Stimulated activated CD4-positive, alpha-beta T cell treated with anti-CD3 and anti-CD28 coated beads, Interleukin-15, amount 100 ng/mL, for 24 hours (primary cell): ENCODE results near the gene PSMB4.
"Not testable (repeated sequence)": the region's sequence is repeated elsewhere in the genome, so short reads cannot be mapped to it uniquely, and the experiment has no call there.

ENCODE experiments used
- DNase-seq: peaks from one replicate; pipeline ENCODE4 v3.0.0-alpha.2; 2020

Gene PSMB4

DNA sequence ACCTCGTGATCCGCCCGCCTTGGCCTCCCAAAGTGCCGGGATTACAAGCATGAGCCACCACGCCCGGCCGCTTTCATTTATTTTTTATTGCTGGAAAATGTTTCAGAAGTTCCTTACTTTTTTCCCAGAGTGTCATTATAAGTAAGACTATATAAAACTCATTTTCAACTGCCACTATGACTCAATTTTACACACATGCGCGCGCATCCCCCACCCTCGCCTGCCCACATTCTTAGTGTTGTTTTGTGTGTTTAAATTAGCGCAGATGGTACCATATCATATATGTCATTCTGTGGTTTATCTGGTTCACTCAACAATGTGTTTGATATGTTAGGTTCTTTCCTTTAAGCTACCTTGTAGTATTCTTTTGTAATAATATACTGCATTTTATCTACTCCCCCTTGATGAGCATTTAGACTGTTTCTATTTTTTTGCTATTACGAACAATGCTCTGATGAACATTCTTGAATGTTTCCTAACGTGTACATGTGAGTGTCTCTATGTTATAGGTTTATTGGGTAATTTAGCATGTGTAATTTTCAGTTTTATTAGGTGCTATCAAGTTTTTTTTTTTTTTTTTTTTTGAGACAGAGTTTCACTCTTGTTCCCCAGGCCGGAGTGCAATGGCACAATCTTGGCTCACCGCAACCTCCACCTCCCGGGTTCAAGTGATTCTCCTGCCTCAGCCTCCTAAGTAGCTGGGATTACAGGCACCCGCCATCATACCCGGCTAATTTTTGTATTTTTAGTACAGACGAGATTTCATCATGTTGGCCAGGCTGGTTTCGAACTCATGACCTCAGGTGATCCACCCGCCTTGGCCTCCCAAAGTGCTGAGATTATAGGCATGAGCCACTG, 8.9 kb upstream of the PSMB4 start:
- not testable (repeated sequence) for DNase-seq

DNA sequence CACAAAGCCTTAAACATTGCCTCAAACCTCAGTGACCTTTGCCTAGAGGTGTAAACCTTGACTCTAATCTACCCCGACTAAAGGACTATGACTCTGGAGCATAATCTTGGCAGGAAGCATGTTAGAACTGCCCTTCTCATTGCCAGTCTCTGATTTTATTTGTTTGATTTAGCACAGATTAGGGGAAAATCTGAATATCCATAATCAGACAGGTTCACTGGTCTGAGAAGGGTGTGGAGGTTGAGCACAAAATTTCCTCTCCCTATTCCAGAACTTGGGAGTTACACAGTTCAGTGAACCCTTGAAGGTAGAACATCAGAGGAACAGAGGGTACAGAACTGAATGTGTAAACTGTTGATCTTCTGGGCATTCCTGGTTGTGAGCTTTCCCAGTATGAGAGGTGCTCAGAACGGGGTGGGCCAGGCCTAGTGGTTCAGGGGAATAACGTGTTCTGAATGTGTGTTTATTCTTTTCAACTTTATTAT, 8.3 kb upstream of the PSMB4 start:
- no peak for DNase-seq

DNA sequence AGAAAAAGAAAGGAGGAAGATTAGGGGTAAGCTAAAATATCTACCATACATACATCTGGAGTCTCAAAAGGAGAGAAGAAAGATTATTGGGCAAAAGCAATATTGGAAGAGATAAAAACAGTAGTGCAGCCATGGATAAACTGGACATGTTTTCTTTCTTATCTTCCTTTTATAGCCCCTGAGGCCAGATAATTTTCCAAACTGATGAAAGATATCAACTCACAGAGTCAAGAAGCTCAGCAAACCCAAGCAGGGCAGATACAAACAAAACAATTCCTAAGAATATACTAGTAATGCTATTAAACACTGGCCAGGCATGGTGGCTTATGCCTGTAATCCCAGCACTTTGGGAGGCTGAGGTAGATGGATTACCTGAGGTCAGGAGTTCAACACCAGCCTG, 5.8 kb upstream of the PSMB4 start:
- no peak for DNase-seq

DNA sequence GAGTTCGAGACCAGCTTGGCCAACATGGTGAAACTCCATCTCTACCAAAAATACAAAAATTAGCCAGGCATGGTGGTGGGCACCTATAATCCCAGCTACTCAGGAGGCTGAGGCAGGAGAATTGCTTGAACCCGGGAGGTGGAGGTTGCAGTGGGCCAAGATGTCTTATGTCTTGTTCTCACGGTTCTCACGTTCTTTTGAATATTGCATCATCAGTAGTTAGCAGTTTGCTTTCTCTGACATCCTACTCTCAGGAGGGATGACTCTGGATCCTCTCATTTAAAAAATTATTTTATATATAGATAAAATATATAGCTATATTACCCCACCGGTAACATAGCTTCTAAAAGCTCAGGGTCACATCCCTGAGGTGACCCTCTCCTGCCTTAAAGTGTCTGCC, 3.1 kb upstream of the PSMB4 start:
- DNase-seq, result not testable (repeated sequence)

DNA sequence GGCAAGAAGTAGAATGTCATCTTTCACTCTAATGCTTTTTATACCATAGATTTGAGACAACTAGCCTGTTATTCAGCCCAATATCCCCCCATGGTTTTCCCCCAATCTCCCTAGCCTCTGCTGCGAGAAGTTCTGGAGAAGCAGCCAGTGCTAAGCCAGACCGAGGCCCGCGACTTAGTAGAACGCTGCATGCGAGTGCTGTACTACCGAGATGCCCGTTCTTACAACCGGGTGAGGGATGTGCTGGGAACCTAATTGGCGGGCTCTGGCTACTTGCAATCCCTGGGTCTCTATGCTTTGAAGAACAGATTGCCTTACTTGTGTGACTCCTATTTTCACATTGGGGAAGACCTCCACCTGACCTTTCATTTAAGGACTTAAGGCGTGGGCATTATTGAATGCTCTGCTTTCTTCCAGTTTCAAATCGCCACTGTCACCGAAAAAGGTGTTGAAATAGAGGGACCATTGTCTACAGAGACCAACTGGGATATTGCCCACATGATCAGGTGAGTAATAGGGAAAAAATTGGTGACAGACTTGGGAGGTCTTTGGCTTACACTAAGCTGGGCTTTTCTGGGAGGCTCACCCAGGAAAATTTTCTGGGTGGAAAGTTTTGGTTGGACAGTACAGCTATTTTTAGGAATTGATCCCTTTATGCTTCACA, 1.9 kb downstream of the PSMB4 start:
- no peak for DNase-seq

DNA sequence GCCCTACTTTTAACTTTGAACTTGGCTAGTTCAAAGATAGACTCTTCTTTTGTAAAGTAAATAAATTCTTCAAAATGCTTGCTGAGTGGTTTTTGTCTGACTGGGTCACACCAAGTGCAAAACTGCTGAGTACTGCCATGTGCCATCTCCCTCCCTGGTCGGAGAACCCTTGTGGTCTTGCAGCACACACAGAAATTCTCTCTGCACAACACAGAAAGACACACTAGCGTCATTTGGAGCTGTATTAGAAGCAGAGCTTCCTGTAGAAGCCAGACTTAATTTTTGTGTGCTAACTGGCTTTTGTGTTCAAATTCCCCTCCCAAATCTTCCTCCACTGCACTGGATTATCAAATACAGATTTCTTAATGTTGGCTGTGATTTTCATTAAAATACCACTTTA, 2.5 kb downstream of the PSMB4 start:
- DNase-seq, result no peak

DNA sequence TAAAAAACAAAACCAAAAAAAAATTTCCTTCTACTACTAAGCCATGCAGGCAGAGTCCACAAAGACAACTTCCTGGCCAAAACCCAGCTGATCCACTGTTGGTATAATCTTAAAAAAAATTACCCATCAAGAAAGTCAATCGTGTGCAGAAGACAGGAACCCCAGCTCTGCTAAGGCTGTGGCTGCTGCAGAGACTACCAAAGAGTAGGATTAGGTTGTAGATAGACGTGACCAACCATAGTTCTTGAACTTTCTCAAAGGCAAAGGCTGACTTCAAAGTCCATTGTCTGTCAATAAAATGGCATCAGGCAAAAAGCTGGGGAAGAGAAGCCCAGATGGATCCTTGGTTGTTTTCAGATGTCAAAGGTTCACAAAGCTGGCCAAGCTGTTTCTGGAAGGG, 3.4 kb downstream of the PSMB4 start:
- no peak for DNase-seq

DNA sequence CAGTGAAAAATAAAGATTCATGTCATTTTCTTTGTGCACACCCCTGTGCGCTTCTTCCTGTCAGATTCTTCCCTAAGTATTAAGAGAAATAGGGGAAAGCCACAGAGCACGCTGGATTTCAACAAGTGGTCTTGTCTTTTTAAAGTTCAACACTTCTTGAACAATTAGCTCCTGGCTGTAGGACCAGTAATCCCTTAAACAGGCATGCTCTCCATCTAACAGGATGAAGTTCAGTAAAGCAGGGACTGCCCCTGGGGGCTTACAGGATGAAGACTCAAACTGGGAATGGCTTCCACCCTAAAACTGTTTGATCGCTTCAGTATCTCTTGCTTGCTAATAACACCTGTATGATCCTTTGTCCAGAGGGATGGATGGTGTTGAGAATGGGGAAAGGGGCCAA, 4.2 kb downstream of the PSMB4 start:
- no peak for DNase-seq

DNA sequence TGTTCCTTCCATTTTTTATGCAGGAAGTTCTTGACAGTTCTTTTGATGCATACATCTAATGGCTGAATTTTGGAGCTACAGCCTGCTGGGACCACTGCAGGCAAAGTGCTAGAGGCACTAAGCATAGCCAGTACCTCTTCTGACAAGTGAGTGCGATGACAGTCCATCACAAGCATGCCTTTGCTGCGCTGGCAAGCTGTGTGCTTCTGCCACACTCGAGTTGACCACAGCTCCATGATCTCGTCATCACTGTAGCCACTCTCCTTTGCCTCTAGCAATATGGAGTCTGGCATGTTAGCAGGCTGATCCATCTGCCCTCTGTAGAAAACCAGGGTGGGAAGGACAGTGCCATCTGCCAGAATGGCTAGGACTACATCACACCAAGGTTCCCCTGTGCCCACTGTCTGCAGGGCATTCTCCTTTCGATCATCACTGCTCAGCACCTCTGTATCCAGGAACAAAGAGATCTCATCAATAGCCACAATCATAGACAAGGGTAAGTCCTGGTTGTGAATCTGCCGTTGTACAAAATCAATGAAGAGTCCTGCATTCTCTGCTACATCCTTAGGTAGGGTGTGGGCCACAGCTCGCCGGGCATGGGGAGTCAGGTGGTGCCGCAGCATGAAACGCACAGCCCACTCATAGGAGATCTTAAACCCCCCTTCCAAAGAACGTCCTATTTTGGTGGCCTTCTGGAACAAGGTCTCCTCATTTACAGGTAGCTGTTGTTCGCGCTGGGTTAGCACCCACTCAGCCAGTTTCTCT, 6.0 kb downstream of the PSMB4 start:
- no peak for DNase-seq

DNA sequence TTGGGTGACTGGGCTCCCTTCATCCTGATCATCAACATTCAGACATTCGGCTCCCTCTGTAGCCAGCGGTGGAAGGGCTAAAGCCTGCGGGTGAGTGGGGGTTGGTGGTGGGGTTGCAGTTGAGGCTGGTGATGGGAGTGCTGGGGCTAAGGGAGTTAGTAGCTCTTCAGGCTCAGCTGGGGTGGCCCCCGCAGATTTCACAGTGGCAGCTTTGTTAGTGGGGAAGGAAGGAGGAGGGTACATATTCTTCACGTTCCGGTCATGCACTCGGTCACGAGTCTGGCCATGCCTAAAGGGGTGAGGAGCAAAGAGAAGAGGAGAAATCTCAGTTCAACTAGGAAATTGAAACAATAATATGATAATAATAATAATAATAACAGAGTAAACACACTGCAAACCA, 6.8 kb downstream of the PSMB4 start:
- DNase-seq, result no peak

DNA sequence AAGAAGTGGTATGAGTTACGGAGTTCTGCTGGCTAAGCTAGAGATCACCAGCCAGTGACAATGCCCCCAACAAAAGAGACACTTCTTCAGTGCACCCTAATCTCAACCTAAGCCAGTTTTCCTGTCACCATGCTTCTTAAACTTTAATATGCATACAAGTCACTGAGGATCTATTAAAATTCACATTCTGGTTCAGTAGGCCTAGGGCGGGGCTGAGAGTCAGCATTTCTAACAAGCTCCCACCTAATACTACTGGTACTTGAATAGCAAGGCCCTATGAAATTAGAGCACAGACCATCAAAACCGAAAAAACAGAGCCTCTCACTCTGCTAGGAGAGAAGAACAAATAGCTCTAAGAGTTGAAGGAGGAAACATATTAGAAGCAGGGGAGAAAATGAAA, 7.9 kb downstream of the PSMB4 start:
- DNase-seq, result no peak

DNA sequence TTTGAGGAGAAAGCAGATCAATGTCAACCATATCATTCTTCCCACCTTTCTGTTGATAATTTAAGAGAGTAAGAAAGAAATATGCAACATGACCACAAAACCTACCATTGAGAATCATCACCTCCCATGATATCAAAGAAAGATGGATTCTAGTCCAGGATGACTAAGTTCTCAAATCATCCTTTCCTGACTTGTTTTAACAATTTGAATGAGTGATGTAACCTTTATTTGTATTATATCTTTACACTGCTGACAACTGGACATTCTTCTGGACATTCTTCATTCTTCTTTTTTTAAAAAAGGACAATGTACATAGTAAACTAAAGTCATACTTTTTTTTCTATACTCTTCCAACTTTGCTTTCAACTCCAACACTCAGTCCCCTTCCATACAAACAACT, 9.5 kb downstream of the PSMB4 start:
- no peak for DNase-seq

DNA sequence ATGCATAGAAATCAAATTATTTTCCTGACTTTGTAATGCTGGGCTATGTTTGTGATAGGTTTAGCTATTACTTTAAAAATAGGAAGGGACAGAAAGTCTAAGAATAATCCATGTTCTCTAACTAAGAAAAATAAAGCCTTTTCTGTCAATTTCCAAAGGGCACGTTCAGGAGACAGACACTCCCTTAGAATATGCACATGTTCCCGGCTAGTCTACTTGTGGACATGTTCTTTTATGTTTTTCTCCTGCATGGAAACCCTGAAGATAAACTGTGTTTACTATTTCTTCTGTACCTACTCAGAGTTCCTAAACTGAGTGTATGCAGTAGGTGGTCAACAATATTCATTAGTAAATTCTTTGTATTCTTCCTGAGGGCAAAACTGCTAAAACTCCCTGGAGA, 12.5 kb downstream of the PSMB4 start:
- no peak for DNase-seq

DNA sequence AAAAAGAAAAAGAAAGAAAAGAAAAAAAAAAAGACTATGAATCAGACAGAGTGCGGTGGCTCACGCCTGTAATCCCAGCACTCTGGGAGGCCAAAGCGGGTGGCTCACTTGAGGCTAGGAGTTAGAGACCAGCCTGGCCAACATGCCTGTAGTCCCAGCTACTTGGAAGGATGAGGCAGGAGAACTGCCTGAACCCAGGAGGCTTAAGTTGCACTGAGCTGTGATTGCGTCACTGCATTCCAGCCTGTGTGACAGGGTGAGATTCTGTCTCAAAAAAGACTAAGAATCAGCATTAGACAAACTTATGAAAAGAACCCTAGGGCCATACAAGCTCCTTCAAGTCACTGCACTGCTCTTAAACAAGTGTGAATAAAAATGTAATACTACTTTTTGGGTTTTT, 16.9 kb downstream of the PSMB4 start:
- no peak for DNase-seq

DNA sequence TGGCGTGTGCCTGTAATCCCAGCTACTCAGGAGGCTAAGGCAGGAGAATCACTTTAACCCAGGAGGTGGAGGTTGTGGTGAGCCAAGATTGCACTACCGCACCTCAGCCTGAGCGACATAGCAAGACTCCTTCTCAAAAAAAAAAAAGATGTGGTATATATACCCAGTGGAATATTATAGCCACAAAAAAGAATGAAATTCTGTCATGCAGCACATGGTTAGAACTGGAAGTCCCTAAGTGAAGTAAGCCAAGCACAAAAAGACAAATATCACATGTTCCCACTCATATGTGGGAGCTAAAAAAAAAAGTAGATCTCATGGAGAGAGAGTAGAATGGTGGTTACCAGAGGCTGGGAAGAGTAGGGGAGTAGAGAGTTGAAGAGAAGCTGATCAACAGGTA, 18.7 kb downstream of the PSMB4 start:
- no peak for DNase-seq

DNA sequence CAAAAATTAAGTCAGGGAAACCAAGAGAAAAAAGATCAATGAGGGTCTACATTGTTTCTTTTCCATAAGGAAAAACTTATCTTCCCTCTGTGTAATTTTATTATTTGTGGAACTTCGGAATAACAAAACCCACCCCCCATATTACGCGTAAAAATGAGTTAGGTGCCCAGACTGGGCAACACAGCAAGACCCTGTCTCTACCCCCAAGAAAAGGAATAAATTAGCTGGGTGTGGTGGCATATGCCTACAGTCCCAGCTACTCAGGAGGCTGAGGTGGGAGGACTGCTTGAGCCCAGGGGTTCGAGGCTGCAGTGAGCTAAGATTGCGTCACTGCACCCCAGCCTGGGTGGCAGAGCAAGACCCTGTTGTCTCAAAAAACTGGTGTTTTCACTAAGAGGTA, 20.4 kb downstream of the PSMB4 start:
- no peak for DNase-seq

DNA sequence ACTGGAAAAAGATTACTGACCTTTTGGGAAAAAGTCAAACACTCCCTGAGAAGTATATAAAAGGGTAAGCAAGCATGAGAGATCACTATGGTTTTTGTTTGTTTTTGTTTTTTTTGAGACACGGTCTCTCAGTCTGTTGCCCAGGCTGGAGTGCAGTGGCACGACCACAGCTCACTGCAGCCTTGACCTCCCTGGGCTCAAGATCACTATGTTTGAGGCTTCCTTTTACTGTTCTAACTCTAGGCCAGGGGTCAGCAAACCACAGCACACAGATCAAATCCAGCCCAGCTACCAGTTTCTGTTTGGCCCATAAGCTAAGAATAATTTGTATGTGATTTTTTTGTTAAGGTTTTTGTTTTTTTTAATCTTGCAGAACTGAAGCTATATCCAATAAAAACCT, 25.7 kb downstream of the PSMB4 start:
- DNase-seq, result no peak

DNA sequence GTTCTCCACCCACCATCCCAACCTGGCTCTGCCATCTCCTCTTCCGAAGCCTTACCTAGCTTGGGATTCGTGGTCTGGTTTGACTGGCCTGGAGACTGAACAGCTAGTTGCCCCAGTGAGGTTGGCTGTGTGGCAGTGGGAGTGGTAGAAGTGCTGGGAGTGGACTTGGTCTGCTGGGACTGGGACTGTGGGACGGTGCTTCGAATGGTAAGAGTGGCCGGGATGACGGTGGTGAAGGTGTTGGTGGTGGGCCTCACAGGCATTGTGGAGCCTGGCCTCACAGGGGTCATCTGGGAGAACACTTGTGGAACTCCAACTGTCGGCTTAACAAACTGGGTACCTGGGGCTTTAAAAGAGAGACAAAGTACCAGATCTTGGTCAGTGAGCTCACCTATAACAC, 28.7 kb downstream of the PSMB4 start:
- DNase-seq, result no peak

DNA sequence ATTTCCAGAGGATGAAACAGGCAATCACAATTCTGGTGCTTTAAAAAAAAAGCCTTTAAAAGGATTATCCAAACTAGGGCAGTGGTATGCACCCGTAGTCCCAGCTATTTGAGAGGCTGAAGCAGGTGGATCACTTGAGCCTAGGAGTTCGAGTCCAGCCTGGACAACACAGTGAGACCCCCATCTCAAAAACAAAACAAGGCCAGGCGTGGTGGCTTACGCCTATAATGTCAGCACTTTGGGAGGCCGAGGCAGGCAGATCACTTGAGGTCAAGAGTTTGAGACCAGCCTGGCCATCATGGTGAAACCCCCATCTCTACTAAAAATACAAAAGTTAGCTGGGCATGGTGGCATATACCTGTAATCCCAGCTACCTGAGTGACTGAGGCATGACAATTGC, 34.5 kb downstream of the PSMB4 start:
- DNase-seq, result not testable (repeated sequence)

DNA sequence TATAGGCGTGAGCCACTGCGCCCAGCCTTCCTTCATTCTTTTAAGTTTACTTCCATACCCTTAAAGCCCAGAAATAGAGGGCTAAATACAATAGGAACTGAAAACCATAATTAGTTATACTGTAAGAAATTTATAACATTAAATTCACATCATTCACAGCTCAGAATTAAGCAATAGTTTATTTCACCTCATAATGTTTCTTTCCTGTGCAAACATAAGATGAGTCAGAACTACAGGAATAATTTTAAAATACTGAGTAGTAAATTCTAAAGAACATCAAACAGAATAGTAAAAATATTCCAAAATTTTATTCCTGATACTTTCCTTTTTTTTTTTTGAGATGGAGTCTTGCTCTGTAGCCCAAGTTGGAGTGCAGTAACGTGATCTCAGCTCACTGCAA, 35.8 kb downstream of the PSMB4 start:
- no peak for DNase-seq

DNA sequence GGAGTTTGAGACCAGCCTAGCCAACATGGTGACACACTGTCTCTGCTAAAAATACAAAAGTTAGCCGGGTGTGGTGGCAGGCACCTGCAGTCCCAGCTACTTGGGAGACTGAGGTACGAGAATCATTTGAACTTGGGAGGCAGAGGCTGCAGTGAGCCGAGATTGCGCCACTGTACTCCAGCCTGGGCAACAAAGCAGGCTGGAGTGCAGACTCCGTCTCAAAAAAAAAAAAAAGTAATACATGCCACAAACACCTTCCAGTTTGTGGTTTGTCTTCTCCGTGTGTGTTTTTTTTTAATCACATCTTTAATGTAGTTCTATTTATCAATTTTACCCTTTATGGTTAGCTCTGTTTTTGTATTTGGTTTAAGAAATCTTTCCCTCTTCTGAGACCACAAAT, 37.6 kb downstream of the PSMB4 start:
- DNase-seq, result no peak

DNA sequence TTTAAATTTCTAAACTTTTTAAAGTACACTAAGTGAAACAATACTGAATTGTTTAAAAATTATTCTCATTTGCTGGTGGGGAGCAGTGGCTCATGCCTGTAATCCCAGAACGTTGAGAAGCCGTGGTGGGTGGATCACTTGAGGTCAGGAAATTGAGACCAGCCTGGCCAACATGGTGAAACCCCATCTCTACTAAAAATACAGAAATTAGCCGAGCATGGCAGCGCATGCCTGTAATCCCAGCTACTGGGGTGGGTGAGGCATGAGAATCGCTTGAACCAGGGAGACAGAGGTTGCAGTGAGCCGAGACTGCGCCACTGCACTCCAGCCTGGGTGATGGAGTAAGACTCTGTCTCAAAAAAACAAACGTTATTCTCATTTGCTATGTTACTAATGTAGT, 38.0 kb downstream of the PSMB4 start:
- not testable (repeated sequence) for DNase-seq

DNA sequence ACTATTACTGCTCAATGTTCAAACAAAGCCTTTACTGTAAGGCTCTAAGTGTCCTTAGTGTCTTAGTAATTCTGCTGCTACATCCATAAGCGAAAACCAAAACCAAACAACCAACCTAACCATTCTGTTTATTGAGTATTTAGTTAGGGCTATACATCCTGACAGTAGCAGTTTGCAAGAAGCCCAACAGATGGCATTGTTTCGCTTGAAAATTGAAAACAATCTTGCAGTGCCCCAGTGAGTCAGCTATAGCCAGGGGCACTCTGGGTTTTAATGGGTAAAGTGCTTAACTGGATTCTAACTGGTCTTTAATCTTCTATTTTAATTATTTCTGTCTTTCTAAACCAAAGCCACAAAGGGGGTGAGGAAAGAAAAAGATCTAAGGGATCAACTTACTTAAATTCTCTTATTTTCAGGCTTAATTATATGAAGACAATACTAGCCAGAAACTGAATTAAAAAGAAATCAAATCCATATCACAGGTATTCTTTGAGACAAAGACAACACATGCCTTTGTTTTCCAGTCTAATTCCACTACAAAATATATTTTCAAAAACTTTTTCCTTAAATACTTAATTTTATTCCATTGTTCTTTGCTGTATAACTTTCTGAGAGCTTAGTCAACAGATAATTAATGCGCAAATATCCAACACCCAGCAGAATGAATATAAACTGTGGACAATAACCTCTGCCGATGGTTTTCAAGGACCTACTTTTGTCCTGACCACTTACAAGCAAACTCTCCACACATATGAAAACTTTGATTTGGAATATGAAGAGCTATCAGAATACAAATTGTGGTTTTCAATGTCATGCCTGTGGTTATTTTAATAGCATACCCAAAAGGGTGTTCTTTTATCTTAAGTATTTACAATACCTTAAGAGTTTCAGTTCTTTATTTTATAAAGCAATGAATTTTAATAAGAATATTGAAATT, 44.7 kb downstream of the PSMB4 start:
- DNase-seq, result peak; percentile 69
